Trophoblast cell (in vitro differentiated cells and primary cell): ENCODE results near the gene NEUROG3.

Experiments used
- DNase-seq, 2 donors: peaks; one replicate each; pipeline ENCODE4 v3.0.0-alpha.2; 2016
- H2AFZ ChIP-seq: 2 replicates; pipeline ENCODE4 v1.6.1; 2013; ENCODE audit warnings: low read length, moderate library complexity, mild to moderate bottlenecking; ENCODE audit not compliant: insufficient read depth, poor library complexity
- H2AK5ac ChIP-seq: 2 replicates; pipeline ENCODE4 v1.6.1; 2013; ENCODE audit warnings: mild to moderate bottlenecking, low read length
- H2BK120ac ChIP-seq: 2 replicates; pipeline ENCODE4 v1.6.1; 2013; ENCODE audit warnings: low read length, mild to moderate bottlenecking, moderate library complexity; ENCODE audit not compliant: insufficient read depth, poor library complexity
- H2BK12ac ChIP-seq: 2 replicates; pipeline ENCODE4 v1.6.1; 2013; ENCODE audit warnings: mild to moderate bottlenecking, low read length, moderate library complexity
- H2BK5ac ChIP-seq: 2 replicates; pipeline ENCODE4 v1.6.1; 2013; ENCODE audit warnings: low read length, low read depth, moderate library complexity, mild to moderate bottlenecking; ENCODE audit not compliant: poor library complexity
- H3K14ac ChIP-seq: 2 replicates; pipeline ENCODE4 v1.6.1; 2013; ENCODE audit warnings: mild to moderate bottlenecking, low read length
- H3K18ac ChIP-seq: 2 replicates; pipeline ENCODE4 v1.6.1; 2013; ENCODE audit warnings: mild to moderate bottlenecking, low read length
- H3K23ac ChIP-seq: 2 replicates; pipeline ENCODE4 v1.6.1; 2013; ENCODE audit warnings: low read length
- H3K27ac ChIP-seq: 2 replicates; pipeline ENCODE4 v1.5.1; 2013; ENCODE audit warnings: low read depth, mild to moderate bottlenecking, inconsistent platforms, low read length, moderate library complexity
- H3K27me3 ChIP-seq: 2 replicates; pipeline ENCODE4 v1.6.1; 2013; ENCODE audit warnings: inconsistent platforms, mild to moderate bottlenecking, low read length, moderate library complexity; ENCODE audit not compliant: insufficient read depth
- H3K36me3 ChIP-seq, 2 experiments: 1 replicate in 1 of 2; 2 replicates in 1 of 2; pipeline ENCODE4 v1.6.1; 2013; ENCODE audit warnings: low read length in 2 of 2, mild to moderate bottlenecking in 2 of 2, moderate library complexity in 1 of 2; ENCODE audit not compliant: insufficient read depth in 2 of 2, control insufficient read depth in 1 of 2
- H3K4ac ChIP-seq: 2 replicates; pipeline ENCODE4 v1.6.1; 2013; ENCODE audit warnings: low read depth, mild to moderate bottlenecking, low read length, moderate library complexity
- H3K4me1 ChIP-seq, 2 experiments: 1 replicate in 1 of 2; 2 replicates in 1 of 2; pipeline ENCODE4 v1.6.1; 2013; ENCODE audit warnings: low read length in 2 of 2, mild to moderate bottlenecking in 2 of 2, moderate library complexity in 1 of 2; ENCODE audit not compliant: insufficient read depth in 2 of 2, control insufficient read depth in 1 of 2
- H3K4me2 ChIP-seq: 2 replicates; pipeline ENCODE4 v1.6.1; 2013; ENCODE audit warnings: inconsistent platforms, mild to moderate bottlenecking, low read length, moderate library complexity
- H3K4me3 ChIP-seq: 2 replicates; pipeline ENCODE4 v1.5.1; 2013; ENCODE audit warnings: mild to moderate bottlenecking, low read depth, low read length, inconsistent platforms
- H3K79me1 ChIP-seq: one replicate; pipeline ENCODE4 v1.6.1; 2013; ENCODE audit warnings: low read length
- H3K79me2 ChIP-seq: 2 replicates; pipeline ENCODE4 v1.6.1; 2013; ENCODE audit warnings: low read length, mild to moderate bottlenecking; ENCODE audit not compliant: control insufficient read depth, insufficient read depth, poor library complexity
- H3K9ac ChIP-seq: 2 replicates; pipeline ENCODE4 v1.6.1; 2013; ENCODE audit warnings: mild to moderate bottlenecking, low read length
- H3K9me3 ChIP-seq: 2 replicates; pipeline ENCODE4 v1.6.1; 2013; ENCODE audit warnings: low read depth, mild to moderate bottlenecking, control low read depth, inconsistent platforms, low read length; ENCODE audit not compliant: insufficient read depth
- H4K12ac ChIP-seq: 2 replicates; pipeline ENCODE4 v1.6.1; 2013; ENCODE audit warnings: low read depth, mild to moderate bottlenecking, low read length, moderate library complexity
- H4K8ac ChIP-seq: 2 replicates; pipeline ENCODE4 v1.6.1; 2013; ENCODE audit warnings: low read depth, mild to moderate bottlenecking, low read length, moderate library complexity
- H4K91ac ChIP-seq: one replicate; pipeline ENCODE4 v1.6.1; 2013; ENCODE audit warnings: low read depth, mild to moderate bottlenecking, low read length, moderate library complexity
- WGBS: extraction: QIAGEN DNeasy Blood & Tissue Kit; methylation state at CpG from one replicate; pipeline ENCODE4 v1.1.7; 2013; ENCODE audit warnings: missing lambda C conversion rate; ENCODE audit not compliant: insufficient read length, insufficient coverage; ENCODE audit errors: extremely low coverage; 5-methylcytosine and 5-hydroxymethylcytosine counted together

NEUROG3 gene

GRCh38 chr10:69580435-69580834 lies 7.2 kb upstream of the NEUROG3 start:
- H3K4me3 ChIP-seq = no peak overlapping the region
- H3K4me1 ChIP-seq = no peaks in the 10 kb centered on the region
- H2BK120ac ChIP-seq = no peak overlapping the region
- no peak overlapping the region for H4K91ac ChIP-seq
- H3K9ac ChIP-seq = no peak overlapping the region
- no peak overlapping the region for H3K18ac ChIP-seq
- H4K8ac ChIP-seq = no peak overlapping the region
- no peak overlapping the region for H3K4me2 ChIP-seq
- no peaks in the 10 kb centered on the region for H3K36me3 ChIP-seq
- H2AK5ac ChIP-seq = no peak overlapping the region
- H3K23ac ChIP-seq = no peak overlapping the region
- no peak overlapping the region for H3K27ac ChIP-seq
- H4K12ac ChIP-seq = no peak overlapping the region
- H2BK12ac ChIP-seq = no peak overlapping the region
- no peak overlapping the region for H2AFZ ChIP-seq
- no CpG with 5 or more reads among the region's 5 CpGs for WGBS
- no peak overlapping the region for H3K4ac ChIP-seq
- H2BK5ac ChIP-seq = no peak overlapping the region
- no peaks in the 10 kb centered on the region for H3K9me3 ChIP-seq
- no peaks in the 10 kb centered on the region for H3K79me2 ChIP-seq
- peaks cover 57% of the 10 kb centered on the region for H3K27me3 ChIP-seq
- no peak overlapping the region for H3K14ac ChIP-seq
- H3K79me1 ChIP-seq = no peaks in the 10 kb centered on the region
- DNase-seq = no peak

- Histone ChIP-seq H4K12ac (no peak overlapping the region), H3K14ac (no peak overlapping the region), H3K27me3 (peaks cover 62% of the 10 kb centered on the region), H2BK5ac (no peak overlapping the region), H3K4me1 (no peaks in the 10 kb centered on the region), H3K79me1 (no peaks in the 10 kb centered on the region), H4K91ac (no peak overlapping the region), H3K4me2 (no peak overlapping the region), H3K9me3 (no peaks in the 10 kb centered on the region), H3K4ac (no peak overlapping the region), H2AFZ (no peak overlapping the region), H3K36me3 (no peaks in the 10 kb centered on the region), H3K79me2 (no peaks in the 10 kb centered on the region), H2AK5ac (no peak overlapping the region), H3K9ac (no peak overlapping the region), H3K4me3 (no peak overlapping the region), H3K27ac (no peak overlapping the region), H3K18ac (no peak overlapping the region), H2BK12ac (no peak overlapping the region), H2BK120ac (no peak overlapping the region), H4K8ac (no peak overlapping the region), H3K23ac (peak overlapping the region; percentile 78)
- DNase-seq = no peak
- WGBS = no CpG with 5 or more reads among the region's 8 CpGs
Observed at GRCh38 chr10:69579464-69580060, 6.3 kb upstream of the NEUROG3 start.

GRCh38 chr10:69578508-69578991 lies 5.3 kb upstream of the NEUROG3 start:
- Histone ChIP-seq H3K18ac (no peak overlapping the region), H3K4me3 (no peak overlapping the region), H3K79me2 (no peaks in the 10 kb centered on the region), H3K36me3 (no peaks in the 10 kb centered on the region), H2BK120ac (no peak overlapping the region), H3K4me1 (no peaks in the 10 kb centered on the region), H2BK12ac (no peak overlapping the region), H4K91ac (no peak overlapping the region), H3K27me3 (peaks cover 70% of the 10 kb centered on the region), H3K4me2 (no peak overlapping the region), H2AFZ (no peak overlapping the region), H3K27ac (no peak overlapping the region), H2BK5ac (no peak overlapping the region), H2AK5ac (no peak overlapping the region), H3K9me3 (peaks cover 1% of the 10 kb centered on the region), H3K4ac (no peak overlapping the region), H3K23ac (no peak overlapping the region), H3K14ac (no peak overlapping the region), H3K79me1 (no peaks in the 10 kb centered on the region), H3K9ac (no peak overlapping the region), H4K12ac (no peak overlapping the region), H4K8ac (no peak overlapping the region)
- DNase-seq = no peak
- WGBS = no CpG with 5 or more reads among the region's 32 CpGs

- no peaks in the 10 kb centered on the region for H3K79me1 ChIP-seq
- peak in 1 of 2 donors; percentile 5 for DNase-seq
- no peak overlapping the region for H4K8ac ChIP-seq
Observed at GRCh38 chr10:69577268-69578232, 4.3 kb upstream of the NEUROG3 start.

More at GRCh38 chr10:69577268-69578232, 4.3 kb upstream of the NEUROG3 start:
- Histone ChIP-seq H3K4ac (no peak overlapping the region), H4K91ac (no peak overlapping the region), H2AFZ (no peak overlapping the region), H3K4me2 (no peak overlapping the region), H3K79me2 (no peaks in the 10 kb centered on the region), H3K18ac (no peak overlapping the region), H4K12ac (no peak overlapping the region), H2AK5ac (no peak overlapping the region), H3K9me3 (peaks cover 4% of the 10 kb centered on the region), H3K4me3 (no peak overlapping the region), H3K27me3 (peaks cover 80% of the 10 kb centered on the region), H3K4me1 (peaks cover 3 to 6% of the 10 kb centered on the region in 2 experiments), H3K23ac (no peak overlapping the region), H2BK5ac (no peak overlapping the region), H2BK120ac (no peak overlapping the region), H3K36me3 (no peaks in the 10 kb centered on the region), H3K14ac (no peak overlapping the region), H2BK12ac (no peak overlapping the region), H3K27ac (no peak overlapping the region), H3K9ac (no peak overlapping the region)
- no CpG with 5 or more reads among the region's 51 CpGs for WGBS
